HFFc6 (cell line): Measurements from ENCODE around the gene TIGD2. TPM values are rescaled to one million over a fixed set of nuclear protein-coding genes. Genes with fewer than 3 reads are reported as not detected.
A peak's percentile ranks its signal among the peaks of the same experiment; 100 is the strongest.

Experiments used
- DNase-seq: peaks from one replicate; pipeline ENCODE4 v3.0.0-alpha.2; 2018
- H3K27ac Mint-ChIP-seq: 2 replicates; pipeline ENCODE4 v1.8.0; 2020; ENCODE audit warnings: mild to moderate bottlenecking, mixed read lengths
- H3K27me3 Mint-ChIP-seq: 2 replicates; pipeline ENCODE4 v1.8.0; 2021; ENCODE audit warnings: mild to moderate bottlenecking, moderate library complexity, mixed read lengths; ENCODE audit not compliant: insufficient read depth
- H3K36me3 Mint-ChIP-seq: 2 replicates; pipeline ENCODE4 v1.8.0; 2021; ENCODE audit warnings: low read depth, mixed read lengths
- H3K4me1 Mint-ChIP-seq: 2 replicates; pipeline ENCODE4 v1.8.0; 2020; ENCODE audit warnings: low read depth, mixed read lengths
- H3K4me3 Mint-ChIP-seq: 2 replicates; pipeline ENCODE4 v1.8.0; 2020; ENCODE audit warnings: mild to moderate bottlenecking, moderate library complexity, mixed read lengths
- H3K9me3 Mint-ChIP-seq: 2 replicates; pipeline ENCODE4 v1.8.0; 2020; ENCODE audit warnings: mild to moderate bottlenecking, mixed read lengths
- total RNA-seq, 6 experiments: library from RNA; stranded (reverse); fragmentation: NEBNext Ultra II Directional; extraction: Animal tissue kit (Norgen Biotek cat#: 25700); gene quantifications; 2 replicates in 1 of 6; 3 replicates in 5 of 6; pipeline ENCODE4 v1.2.3, GENCODE V29; 2021
- TF ChIP-seq, protein P1 (sequence below): fragments of 200-600 bp; sonication (generic); IDR thresholded peaks from 2 replicates; pipeline ENCODE4 v1.5.0; 2021; ENCODE audit warnings: antibody characterized with exemption, mild to moderate bottlenecking

The TIGD2 gene
- total RNA-seq, 6 experiments from 2014 or later: 8.7 to 12.1 (median 10.5) TPM

DNA sequence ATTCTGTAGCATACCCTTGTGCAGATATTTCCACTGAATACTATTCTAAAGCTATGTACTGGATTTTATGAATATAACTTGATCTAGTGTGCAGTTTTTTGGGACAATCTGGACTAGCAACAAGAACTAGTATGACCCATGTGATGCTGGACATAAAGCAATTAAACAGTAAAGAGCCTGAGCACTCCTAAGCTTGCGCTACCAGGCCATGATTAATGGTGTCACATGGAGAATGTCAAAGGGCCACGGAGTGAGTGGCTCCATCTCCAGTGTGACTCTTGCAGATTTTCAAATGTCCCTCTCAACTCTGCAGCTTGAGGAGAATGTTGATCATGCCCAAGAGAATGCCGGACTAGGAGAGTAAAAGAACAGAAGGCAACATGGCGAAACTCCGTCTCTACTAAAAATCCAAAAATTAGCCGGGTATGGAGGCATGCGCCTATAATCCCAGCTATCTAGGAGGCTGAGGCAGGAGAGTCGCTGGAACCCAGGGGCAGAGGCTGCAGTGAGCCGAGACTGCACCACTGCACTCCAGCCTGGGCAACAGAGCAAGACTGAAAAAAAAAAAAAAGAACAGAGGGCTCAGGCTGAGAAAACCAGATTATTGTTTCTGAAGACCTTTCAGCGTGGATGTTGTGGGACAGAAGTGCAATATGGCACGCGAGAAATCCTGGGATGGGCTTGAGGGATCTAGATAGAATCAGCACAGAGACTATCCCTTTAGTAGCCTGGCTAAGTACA, 45.0 kb downstream of the TIGD2 start:
- Mint-ChIP-seq H3K27me3 (peaks cover 4% of the 10 kb centered on the region), H3K27ac (no peak overlapping the region), H3K4me3 (no peak overlapping the region), H3K36me3 (no peaks in the 10 kb centered on the region), H3K9me3 (no peaks in the 10 kb centered on the region), H3K4me1 (no peaks in the 10 kb centered on the region; the same call in 1 of the 2 replicates)
- DNase-seq: no peak
- TF ChIP-seq, protein P1, sequence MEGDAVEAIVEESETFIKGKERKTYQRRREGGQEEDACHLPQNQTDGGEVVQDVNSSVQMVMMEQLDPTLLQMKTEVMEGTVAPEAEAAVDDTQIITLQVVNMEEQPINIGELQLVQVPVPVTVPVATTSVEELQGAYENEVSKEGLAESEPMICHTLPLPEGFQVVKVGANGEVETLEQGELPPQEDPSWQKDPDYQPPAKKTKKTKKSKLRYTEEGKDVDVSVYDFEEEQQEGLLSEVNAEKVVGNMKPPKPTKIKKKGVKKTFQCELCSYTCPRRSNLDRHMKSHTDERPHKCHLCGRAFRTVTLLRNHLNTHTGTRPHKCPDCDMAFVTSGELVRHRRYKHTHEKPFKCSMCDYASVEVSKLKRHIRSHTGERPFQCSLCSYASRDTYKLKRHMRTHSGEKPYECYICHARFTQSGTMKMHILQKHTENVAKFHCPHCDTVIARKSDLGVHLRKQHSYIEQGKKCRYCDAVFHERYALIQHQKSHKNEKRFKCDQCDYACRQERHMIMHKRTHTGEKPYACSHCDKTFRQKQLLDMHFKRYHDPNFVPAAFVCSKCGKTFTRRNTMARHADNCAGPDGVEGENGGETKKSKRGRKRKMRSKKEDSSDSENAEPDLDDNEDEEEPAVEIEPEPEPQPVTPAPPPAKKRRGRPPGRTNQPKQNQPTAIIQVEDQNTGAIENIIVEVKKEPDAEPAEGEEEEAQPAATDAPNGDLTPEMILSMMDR: no peak

DNA sequence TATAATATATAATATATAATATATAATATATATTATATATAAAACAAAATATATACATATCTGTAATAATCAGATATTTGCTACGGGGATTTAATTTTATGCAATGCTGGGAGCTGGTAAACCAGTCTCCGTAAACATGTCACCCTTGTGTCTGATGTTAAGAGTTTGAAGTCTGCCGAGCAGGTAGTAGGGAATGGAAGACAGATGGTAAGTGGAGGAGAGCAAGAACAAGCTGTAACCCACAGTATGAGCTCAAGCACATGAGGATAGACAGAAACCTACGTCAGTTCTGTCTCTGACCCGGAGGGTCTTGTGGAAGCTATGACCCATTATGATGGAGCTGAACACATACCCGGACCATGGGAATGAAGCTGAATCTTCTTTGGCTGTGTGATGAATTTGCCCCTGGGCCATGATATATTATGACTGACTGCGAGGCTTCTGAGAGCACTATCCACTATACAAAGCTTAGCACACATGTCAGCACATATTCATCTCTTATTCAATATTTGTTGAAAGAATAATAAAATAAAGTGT, 46.2 kb downstream of the TIGD2 start:
- Mint-ChIP-seq H3K27me3 (no peaks in the 10 kb centered on the region; the same call in none of the 2 replicates), H3K36me3 (no peaks in the 10 kb centered on the region), H3K4me3 (no peak overlapping the region), H3K27ac (no peak overlapping the region), H3K4me1 (no peaks in the 10 kb centered on the region; the same call in 1 of the 2 replicates), H3K9me3 (no peaks in the 10 kb centered on the region)
- TF ChIP-seq, protein P1: no peak
- DNase-seq: no peak

- Mint-ChIP-seq H3K27ac (no peak overlapping the region), H3K4me3 (no peak overlapping the region), H3K27me3 (peaks cover 3% of the 10 kb centered on the region), H3K36me3 (no peaks in the 10 kb centered on the region), H3K4me1 (no peaks in the 10 kb centered on the region; the same call in 1 of the 2 replicates), H3K9me3 (no peaks in the 10 kb centered on the region)
- peak; percentile 39 for DNase-seq
- TF ChIP-seq, protein P1: peak; percentile 86
Observed at GRCh38 chr4:89158884-89159503, 47.7 kb downstream of the TIGD2 start.

DNA sequence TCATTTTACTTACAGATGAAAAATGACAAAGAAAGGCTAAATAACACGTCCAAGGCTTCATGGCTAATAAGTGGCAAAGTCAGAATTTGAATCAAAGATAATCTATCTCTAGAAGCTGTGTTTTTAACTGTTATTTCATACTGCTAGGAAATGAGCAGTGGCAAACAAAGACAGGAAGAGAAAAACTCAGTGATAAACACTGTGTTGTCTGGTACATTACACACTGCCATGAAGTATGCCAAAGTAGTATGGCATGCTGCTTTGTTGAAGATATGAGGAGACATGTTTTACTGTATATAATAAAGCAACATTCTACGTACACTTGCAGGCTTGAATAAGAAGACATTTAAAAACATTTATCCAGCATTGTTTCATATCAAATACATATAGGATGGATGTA, 49.5 kb downstream of the TIGD2 start:
- Mint-ChIP-seq H3K9me3 (no peaks in the 10 kb centered on the region), H3K27ac (no peak overlapping the region), H3K27me3 (peaks cover 7% of the 10 kb centered on the region), H3K4me1 (no peaks in the 10 kb centered on the region; the same call in 1 of the 2 replicates), H3K36me3 (no peaks in the 10 kb centered on the region), H3K4me3 (no peak overlapping the region)
- TF ChIP-seq, protein P1: no peak
- DNase-seq: no peak

GRCh38 chr4:89161841-89162240, 50.5 kb downstream of the TIGD2 start:
- Mint-ChIP-seq H3K27me3 (peaks cover 11% of the 10 kb centered on the region), H3K27ac (no peak overlapping the region), H3K4me3 (no peak overlapping the region), H3K36me3 (no peaks in the 10 kb centered on the region), H3K9me3 (no peaks in the 10 kb centered on the region), H3K4me1 (no peaks in the 10 kb centered on the region; the same call in 1 of the 2 replicates)
- TF ChIP-seq, protein P1: no peak
- peak; percentile 50 for DNase-seq
